WERI-Rb-1 (cell line): ENCODE data around the gene ZBTB8OS.
"Not testable (repeated sequence)": the region's sequence is repeated elsewhere in the genome, so short reads cannot be mapped to it uniquely, and the experiment has no call there.

ENCODE experiments used
- DNase-seq: peaks from one replicate; pipeline ENCODE4 v3.0.0-alpha.2; 2020
- H3K27ac ChIP-seq: fragments of 250-450 bp; sonication (Bioruptor Pico); 2 replicates; pipeline ENCODE4 v1.5.1; 2020; ENCODE audit warnings: mild to moderate bottlenecking, moderate library complexity
- H3K27me3 ChIP-seq: fragments of 250-450 bp; sonication (Bioruptor Pico); 2 replicates; pipeline ENCODE4 v1.5.1; 2021; ENCODE audit warnings: mild to moderate bottlenecking, low read depth, moderate library complexity; ENCODE audit not compliant: insufficient read depth, severe bottlenecking
- H3K36me3 ChIP-seq: fragments of 250-450 bp; sonication (Bioruptor Pico); 2 replicates; pipeline ENCODE4 v1.5.1; 2020; ENCODE audit warnings: mild to moderate bottlenecking, moderate library complexity
- H3K4me3 ChIP-seq: 2 replicates; pipeline ENCODE4 v1.5.1; 2011; ENCODE audit warnings: low read depth, mild to moderate bottlenecking, control low read depth, low read length
- H3K9me3 ChIP-seq: fragments of 250-450 bp; sonication (Bioruptor Pico); 2 replicates; pipeline ENCODE4 v1.5.1; 2021; ENCODE audit warnings: mild to moderate bottlenecking, moderate library complexity; ENCODE audit not compliant: severe bottlenecking
- TF ChIP-seq, protein P1 (sequence below): IDR thresholded peaks from 2 replicates; pipeline ENCODE4 v1.5.1; 2011; ENCODE audit warnings: low read depth, mild to moderate bottlenecking, control low read depth, inconsistent platforms, low read length

ZBTB8OS gene

DNA sequence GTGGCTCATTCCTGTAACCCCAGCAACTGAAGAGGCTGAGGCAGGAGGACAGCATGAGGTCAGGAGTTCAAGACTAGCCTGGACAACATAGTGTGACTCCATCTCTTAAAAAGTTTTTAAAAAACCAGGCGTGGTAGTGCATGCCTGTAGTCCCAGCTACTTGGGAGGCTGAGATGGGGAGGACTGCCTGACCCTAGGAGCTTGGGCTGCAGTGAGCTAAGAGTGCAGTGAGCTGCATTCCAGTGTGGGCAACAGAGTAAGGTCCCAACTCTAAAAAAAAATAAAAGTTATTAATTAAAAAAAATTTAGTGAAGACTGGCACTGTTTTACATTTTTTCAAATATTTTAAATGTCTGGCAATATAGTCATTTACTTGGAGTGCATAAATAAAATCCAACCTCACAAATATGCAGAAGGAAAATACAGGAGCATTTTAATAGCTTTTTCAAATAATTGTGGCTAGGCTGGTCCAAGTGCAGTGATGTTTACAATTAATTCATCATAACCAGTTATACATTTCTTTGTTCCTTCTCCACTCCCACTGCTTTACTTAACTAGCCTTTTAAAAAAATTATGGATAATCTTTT lies 10.8 kb downstream of the ZBTB8OS start:
- Histone ChIP-seq H3K36me3 (no peaks in the 10 kb centered on the region; the same call in 1 of the 2 replicates), H3K9me3 (no peaks in the 10 kb centered on the region), H3K4me3 (no peak overlapping the region), H3K27ac (no peak overlapping the region), H3K27me3 (no peaks in the 10 kb centered on the region)
- TF ChIP-seq, protein P1, sequence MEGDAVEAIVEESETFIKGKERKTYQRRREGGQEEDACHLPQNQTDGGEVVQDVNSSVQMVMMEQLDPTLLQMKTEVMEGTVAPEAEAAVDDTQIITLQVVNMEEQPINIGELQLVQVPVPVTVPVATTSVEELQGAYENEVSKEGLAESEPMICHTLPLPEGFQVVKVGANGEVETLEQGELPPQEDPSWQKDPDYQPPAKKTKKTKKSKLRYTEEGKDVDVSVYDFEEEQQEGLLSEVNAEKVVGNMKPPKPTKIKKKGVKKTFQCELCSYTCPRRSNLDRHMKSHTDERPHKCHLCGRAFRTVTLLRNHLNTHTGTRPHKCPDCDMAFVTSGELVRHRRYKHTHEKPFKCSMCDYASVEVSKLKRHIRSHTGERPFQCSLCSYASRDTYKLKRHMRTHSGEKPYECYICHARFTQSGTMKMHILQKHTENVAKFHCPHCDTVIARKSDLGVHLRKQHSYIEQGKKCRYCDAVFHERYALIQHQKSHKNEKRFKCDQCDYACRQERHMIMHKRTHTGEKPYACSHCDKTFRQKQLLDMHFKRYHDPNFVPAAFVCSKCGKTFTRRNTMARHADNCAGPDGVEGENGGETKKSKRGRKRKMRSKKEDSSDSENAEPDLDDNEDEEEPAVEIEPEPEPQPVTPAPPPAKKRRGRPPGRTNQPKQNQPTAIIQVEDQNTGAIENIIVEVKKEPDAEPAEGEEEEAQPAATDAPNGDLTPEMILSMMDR: no peak
- DNase-seq: no peak

DNA sequence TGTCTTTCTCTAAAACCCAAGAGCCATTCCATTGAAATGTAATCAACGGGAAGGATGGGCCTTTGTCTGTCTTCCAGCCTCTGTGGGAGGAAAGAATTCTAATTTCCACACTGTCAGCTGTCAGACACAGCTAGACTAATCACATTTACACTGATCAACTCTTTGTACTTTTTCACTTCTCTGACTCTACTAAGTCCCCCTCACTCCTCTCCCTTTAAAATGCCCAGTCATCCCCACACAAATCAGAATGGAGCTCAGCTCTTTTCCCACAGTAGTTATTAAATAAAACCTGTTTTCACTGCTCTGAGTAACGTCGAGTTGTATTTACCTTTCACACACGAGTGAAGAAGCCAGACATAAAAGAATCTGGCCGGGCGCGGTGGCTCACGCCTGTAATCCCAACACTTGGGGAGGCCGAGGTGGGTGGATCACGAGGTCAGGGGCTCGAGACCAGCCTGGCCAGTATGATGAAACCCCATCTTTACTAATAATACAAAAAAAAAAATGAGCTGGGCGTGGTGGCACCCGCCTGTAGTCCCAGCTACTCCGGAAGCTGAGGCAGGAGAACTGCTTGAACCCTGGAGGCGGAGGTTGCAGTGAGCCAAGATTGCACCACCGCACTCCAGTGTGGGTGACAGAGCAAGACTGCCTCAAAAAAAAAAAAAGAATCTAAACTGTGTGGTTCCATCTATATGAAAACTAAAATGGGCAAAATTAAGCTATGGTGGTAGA lies 13.3 kb downstream of the ZBTB8OS start:
- H3K4me3 ChIP-seq: no peak overlapping the region
- TF ChIP-seq, protein P1: no peak
- DNase-seq: no peak

DNA sequence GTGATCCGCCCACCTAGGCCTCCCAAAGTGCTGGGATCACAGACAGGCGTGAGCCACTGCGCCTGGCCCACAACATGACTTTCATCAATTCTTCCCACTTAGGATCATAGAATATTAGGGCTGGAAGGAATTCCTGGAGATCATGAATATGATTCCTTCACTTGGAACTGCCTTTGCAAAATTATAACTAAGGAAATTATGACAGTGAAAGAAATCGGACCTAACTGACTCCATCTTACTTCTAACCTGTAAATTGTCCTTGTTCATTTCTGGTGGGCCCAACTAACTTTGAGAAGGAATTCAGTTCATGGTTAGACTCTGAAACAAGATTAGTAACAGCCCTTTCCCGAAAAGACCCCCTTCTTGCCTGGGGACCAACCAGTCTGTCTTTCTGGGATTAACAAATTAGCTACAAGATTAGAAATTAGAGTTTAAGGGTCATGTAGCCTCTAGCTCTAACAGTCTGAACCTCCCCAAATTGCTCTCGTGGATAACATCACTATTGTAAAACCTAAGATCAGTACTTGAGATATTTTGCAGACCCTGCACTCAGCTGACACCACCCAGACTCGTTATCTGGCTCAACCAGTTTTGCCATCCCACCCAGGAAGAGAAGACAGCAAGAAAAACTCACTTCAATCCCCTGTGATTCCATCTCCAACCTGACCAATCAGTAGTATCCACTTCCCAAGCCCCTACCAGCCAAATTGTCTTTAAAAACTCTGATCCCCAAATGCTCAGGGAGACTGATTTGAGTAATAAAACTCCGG lies 14.7 kb downstream of the ZBTB8OS start:
- no peaks in the 10 kb centered on the region for H3K9me3 ChIP-seq
- no peak for DNase-seq
- no peak overlapping the region for H3K4me3 ChIP-seq
- H3K27ac ChIP-seq: no peak overlapping the region
- TF ChIP-seq, protein P1: no peak
- H3K27me3 ChIP-seq: no peaks in the 10 kb centered on the region
- peaks cover 26% of the 10 kb centered on the region for H3K36me3 ChIP-seq

More for the DNA sequence above, 13.3 kb downstream of the ZBTB8OS start:
- Histone ChIP-seq H3K27me3 (no peaks in the 10 kb centered on the region), H3K9me3 (no peaks in the 10 kb centered on the region), H3K36me3 (peaks cover 18% of the 10 kb centered on the region), H3K27ac (no peak overlapping the region)

- Histone ChIP-seq H3K27me3 (no peaks in the 10 kb centered on the region), H3K9me3 (no peaks in the 10 kb centered on the region), H3K27ac (no peak overlapping the region), H3K36me3 (peaks cover 40% of the 10 kb centered on the region), H3K4me3 (no peak overlapping the region)
- TF ChIP-seq, protein P1: no peak
- DNase-seq: no peak
Observed at GRCh38 chr1:32632829-32633228, 17.5 kb downstream of the ZBTB8OS start.

DNA sequence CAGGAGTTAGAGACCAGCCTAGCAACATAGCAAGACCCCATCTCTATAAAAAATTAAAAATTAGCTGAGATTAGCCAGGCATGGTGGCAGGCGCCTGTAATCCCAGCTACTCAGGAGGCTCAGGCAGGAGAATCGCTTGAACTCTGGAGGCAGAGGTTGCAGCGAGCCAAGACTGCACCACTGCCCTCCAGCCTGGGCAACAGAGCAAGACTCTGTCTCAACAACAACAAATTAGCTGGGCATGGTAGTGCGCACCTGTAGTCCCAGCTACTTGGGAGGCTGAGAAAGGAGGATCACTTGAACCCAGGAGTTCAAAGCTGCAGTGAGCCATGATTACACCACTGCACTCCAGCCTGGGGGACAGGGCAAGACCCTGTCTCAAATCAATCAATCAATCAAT lies 20.2 kb downstream of the ZBTB8OS start:
- not testable (repeated sequence) for H3K27ac ChIP-seq, H3K9me3 ChIP-seq, H3K4me3 ChIP-seq, DNase-seq, H3K27me3 ChIP-seq
- H3K36me3 ChIP-seq: peaks cover 52% of the 10 kb centered on the region

GRCh38 chr1:32627596-32628162 lies 22.7 kb downstream of the ZBTB8OS start:
- peaks cover 40% of the 10 kb centered on the region for H3K36me3 ChIP-seq
- no peak overlapping the region for H3K27ac ChIP-seq

More at GRCh38 chr1:32627596-32628162, 22.7 kb downstream of the ZBTB8OS start:
- H3K4me3 ChIP-seq: no peak overlapping the region
- no peaks in the 10 kb centered on the region for H3K9me3 ChIP-seq
- no peaks in the 10 kb centered on the region for H3K27me3 ChIP-seq
- no peak for DNase-seq
- TF ChIP-seq, protein P1: no peak
